T-helper 9 cell (primary cell): ENCODE data around the gene RASGRF1.
"Not testable (repeated sequence)": the region's sequence is repeated elsewhere in the genome, so short reads cannot be mapped to it uniquely, and the experiment has no call there.

Experiments
- DNase-seq: peaks from one replicate; pipeline ENCODE4 v3.0.0-alpha.2; 2020

Gene RASGRF1

DNA sequence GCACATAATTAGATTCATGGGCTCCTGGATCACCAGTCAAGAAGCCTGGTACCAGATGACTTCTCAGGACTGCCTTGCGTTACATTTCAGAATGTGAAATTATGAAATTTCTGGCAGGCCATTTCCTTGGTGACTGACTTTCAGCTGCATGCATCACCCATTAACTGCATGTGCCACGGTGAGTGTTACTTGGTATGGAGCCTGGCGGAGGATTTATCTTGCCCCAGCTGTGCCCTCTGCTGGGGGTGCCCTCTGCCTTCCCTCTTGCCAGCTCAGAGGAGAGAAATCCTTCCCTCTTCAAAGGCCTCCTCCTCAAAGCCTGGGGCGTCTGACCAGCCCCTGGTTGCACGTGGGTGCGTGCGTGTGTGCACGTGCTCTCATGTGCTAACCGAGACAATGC is 88.0 kb downstream of the RASGRF1 start:
- DNase-seq = no peak

DNA sequence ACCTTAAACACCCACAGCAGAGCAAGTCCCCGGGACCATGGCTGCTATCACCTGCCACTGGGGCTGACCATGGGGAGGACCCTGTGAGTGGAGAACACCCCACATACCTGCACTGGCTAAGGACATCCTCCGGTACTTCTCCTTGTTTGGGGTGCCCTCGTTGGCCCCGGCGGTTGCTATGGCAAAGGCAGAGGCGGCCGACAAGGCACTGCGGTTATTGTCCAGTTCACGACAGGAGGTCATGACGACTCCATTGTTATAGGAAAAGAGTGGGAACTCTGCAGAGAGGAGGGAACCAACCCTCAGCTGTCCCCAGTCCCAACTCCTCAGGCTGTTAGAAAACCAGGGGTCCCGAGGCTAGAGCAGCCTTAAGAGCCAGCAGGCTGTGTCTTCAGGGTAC is 90.9 kb downstream of the RASGRF1 start:
- DNase-seq = no peak

DNA sequence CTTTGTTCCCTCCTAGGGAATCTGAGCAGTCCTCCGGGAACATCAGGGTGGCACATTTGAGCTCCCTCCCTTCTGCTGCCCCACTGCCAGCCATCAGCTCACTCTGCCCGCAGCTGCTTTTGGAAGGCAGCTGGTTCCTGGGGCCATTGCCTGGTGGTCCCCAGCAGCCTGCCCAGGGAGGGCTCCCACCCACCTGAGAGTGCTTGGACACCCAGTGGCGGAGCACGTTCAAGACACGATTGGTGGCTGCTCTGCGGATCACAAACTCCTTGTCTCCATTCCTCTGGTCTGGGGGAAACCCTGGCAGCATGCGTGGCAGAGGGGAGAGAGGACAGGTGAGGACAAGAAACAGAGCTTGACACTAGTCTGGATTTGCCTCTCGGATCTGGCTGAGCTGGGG is 92.1 kb downstream of the RASGRF1 start:
- DNase-seq = no peak

DNA sequence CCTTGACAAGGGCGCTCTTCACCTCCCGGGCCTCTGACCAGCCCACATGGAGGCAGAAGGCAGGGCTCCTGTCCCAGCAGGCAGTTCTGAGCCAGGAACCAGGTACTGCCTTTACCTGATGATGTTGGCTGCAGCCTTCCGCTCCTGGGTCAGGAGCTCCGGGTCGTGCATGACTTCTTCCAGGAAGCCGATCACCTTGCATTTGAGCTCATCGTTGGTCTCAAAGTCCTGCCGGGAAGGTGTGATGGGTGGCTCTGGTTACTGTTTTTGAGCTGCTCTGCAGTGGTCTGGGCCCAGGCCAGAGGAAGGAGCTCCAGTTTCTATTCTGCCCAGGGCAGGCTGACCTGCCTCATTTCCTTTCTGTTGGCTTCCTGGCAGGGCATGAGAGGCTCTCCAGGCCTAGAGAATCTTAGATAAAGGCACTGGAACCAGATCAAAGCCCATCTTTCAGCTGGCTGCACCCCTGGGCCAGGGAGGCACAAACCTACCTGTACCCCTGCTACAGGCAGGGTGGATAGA is 92.5 kb downstream of the RASGRF1 start:
- DNase-seq = no peak

DNA sequence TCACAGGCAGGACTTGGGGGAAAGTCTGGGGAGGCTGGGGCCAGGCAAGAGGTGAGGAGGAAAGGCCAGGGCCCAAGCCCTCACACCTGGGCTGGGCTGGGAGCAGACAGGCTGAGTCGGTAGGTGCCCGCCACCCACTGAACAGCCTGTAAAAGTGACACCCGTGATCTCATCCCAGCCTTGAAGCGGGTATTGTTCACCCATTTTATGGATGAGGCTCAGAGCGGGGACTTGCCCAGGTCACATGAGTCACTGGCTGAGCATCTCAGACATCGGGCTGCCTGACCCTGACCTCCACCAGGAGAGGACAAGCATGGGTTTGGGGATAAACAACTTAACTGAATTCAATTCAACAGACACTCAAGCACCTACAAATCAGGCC is 93.7 kb downstream of the RASGRF1 start:
- no peak for DNase-seq

DNA sequence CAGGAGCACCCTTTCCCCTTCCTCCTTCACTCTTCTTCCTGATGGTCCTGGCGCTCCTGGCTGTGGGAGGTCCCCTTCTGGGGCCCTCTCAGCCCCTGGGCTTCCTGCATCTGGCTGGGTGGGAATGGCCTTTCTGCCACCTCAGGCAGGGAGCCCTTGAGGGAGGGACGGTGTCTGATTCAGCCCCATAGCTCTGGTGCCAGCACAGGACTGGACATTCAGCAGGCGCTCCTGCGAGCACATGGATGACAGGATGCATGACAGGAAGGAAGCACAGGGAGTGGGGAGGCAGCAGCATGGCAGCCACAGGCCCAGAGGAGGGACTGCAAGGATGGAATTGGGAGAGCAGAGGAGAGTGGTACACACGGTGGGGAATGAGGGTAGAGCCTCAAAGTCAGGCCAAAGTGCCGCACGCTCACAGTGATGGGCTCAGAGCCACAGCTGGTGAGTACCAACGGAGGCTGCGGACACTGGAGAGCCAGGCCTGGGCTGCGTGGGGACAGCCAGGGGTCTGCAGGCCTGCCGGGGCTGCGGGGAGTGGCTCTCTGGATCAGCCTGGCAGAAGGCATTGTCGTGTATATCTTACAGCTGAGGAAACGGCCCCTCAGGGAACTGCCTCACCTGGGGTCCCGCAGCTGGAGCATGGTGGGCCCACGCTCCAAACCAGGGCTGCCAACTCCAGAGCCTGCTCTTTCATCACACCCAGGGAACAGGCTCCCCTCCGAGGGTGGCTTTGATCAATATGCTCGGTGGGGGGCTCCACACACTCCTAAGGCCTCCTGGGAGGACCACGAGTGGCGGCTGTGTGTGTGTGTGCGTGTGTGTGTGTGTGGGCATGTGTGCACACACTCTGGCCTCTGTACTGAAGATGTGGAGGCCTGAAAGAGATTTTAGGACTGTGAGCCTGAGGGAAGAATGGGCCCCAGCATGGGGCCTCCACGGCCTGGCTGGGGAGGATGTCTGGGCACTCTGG is 94.4 kb downstream of the RASGRF1 start:
- no peak for DNase-seq

DNA sequence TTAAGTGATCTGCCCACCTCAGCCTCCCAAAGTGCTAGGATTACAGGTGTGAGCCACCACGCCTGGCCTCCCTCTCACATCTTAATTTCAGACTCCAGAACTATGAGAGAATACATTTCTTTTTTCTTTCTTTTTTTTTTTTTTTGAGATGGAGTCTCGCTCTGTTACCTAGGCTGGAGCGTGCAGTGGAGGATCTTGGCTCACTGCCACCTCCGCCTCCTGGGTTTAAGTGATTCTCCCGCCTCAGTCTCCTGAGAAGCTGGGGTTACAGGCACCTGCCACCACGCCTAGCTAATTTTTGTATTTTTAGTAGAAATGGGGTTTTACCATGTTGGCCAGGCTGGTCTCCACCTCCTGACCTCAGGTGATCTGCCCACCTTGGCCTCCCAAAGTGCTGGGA is 95.4 kb downstream of the RASGRF1 start:
- DNase-seq = not testable (repeated sequence)

DNA sequence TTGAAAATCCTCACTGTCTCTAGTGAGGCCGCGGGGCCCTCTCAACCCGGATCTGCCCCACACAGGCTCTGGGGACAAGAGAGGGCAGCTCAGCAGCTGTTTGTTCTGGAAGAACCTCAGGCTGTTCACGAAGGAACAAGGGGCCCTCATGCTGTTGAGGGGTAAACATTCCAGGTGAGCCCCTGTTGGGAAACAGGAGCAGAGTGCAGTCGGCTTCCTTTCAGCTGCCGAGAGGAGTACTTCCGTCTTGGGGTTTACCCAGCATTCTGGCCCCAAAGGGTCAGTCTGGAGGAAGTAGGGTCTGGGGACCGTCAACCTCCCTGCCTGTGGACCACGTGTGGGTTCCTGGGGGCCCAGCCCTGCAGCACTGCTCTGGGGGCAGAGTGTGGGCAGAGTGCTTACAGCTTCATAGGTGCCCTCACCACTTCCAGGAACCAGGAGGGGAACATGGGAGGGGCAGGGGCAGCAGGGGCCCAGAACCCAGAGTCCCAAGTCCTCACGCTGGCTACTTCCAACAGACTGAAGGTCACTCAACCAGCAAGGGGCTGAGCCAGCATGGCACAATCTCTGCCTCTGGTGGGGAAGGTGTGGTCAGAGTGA is 96.5 kb downstream of the RASGRF1 start:
- no peak for DNase-seq

DNA sequence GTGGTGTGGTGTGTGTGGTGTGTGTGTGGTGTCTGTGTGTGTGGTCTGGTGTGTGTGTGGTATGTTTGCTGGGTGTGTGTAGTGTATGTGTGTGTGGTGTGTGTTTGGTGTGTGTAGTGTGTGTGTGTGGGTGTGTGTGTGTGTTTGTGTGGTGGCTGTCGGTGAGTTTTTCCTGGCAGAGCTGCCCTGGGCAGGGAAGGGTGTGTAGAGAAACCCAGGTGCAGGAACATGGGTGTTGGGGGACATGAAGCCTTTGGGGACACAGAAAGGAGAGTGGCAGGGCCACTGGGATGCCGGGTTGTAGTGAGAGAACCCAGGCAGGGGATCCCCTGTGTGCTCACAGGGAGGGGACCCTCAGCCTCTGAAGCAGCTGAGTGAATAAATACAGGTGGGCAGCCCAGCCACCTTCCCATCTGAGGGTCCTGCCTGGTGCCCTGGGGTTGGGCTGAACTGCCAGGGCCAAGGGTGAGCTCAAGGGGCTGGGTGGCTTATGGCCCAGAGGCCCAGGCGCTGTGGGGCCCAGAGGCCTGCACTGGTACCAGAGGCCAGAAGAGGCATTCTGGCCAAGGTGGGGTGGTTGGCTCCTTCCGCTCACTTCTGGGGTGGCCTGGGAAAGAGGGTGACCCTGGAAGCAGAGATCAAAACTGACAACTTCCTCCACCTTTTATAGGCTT is 97.2 kb downstream of the RASGRF1 start:
- DNase-seq = no peak

DNA sequence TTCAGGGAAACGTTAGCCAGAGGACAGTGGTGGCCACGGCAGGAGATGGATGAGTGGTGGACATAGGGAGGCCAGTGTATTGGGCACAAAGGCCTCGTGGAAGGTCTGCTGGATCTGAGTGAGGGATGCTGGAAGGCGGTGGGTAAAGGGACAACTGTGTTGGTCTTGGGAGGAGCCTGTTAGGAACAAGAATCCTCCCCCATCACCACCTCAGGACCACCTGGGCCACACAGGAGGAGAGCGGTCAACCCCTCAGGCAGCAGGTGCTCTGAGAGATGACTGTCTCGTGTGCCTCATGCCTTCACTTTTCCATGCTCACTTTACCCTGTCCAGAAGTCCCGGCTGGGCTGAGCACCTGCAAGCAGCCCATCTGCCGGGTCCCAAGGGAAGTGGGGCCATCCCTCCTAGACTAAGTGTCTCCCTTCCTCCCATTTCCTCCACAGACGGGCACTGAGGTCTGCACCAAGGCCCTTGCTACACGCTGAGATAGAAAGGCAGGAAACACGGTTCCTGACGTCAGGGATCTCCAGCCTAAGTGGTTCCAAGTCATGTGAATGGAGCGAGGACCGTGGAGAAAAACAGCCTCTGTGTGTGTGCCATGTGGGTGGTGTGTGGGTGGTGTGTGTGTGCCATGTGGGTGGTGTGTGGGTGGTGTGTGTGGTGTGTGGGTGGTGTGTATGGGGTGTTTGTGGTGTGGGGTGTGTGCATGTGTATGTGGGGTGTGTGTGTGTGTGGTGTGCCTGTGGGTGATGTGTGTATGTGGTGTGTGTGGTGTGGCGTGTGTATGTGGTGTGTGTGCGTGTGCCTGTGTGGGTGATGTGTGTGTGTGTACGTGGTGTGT is 97.9 kb downstream of the RASGRF1 start:
- DNase-seq = no peak

DNA sequence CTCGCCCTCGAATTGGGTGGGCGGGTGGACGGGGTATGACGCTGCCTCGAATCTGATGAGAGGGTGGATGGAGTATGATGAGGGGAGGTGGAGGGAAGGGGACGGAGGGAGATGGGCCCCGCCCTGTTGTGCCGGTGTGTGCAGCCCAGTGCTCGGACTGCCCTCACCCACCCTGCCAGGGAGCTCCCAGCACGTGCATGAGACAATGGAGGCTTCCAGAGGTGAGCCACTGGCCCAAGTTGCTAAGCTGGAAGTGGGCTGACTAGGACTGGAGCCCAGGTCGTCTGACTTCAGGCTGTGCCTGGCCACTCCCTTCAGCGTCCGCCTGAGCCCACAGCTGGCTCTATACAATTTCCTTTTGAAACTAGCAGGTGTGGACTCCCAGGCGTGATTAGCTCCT is 98.7 kb downstream of the RASGRF1 start:
- DNase-seq = no peak

DNA sequence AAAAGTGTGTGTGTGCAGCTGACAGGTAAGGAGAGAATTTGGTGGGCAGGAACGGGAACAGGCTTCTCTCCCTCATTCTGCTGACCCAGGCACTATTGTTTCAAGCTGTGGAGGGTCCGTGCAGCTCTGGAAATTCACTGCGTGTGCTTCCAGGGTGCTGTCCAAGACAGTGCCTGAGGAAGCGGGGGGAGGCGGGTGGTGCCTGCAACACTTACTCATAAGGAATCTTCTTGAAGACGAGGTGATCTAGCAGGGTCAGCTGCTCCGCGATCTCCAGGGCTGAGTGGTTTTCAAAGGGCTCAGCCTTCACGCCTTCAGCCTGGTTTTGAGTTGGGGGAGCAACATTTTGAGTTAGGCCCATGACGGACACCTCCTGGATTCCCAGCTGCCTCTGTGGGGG is 99.1 kb downstream of the RASGRF1 start:
- no peak for DNase-seq

DNA sequence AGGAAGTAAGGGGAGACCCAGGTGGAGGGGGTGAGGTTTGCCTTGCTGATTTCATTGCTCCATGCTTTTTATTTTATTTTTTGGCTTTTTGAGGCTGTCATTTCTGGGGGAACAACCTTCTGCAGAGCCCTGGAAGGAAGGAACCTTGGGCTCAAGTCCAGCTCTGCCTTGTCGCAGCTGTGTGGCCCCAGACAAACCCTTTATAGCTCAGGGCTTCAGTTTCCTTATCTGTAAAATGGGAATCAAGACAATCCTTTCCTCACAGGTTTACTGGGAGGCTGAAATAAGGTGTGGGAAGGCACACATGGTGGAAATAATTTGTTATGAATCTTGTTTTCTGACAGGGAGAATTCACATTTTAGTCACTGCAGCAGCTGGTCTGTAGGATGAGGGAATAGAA is 100.3 kb downstream of the RASGRF1 start:
- no peak for DNase-seq

DNA sequence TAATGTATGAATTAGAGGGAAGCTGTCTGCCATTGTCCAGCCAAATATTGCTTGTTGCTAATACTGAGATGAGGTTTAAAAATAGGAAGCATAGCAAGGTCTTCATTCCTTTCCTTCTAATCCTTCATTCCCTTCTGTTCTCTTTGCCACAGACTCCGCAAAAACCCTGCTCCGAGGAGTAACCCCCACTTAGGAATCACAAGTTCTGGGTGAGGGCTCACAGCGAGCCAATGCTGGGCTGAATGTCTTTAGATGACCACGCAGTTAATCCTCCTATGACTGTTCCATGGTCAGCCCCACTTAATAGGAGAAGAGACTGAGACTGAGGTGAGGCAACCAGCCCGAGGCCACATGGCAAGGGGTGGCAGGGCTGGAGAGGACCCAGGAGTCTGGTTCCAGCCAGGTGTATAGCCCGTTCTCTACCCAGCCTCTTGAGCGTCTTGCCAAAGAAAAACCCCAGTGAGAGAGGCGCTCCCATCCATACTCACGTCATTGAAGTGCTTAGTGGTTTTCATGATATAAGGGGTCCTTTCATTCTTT is 100.8 kb downstream of the RASGRF1 start:
- no peak for DNase-seq

DNA sequence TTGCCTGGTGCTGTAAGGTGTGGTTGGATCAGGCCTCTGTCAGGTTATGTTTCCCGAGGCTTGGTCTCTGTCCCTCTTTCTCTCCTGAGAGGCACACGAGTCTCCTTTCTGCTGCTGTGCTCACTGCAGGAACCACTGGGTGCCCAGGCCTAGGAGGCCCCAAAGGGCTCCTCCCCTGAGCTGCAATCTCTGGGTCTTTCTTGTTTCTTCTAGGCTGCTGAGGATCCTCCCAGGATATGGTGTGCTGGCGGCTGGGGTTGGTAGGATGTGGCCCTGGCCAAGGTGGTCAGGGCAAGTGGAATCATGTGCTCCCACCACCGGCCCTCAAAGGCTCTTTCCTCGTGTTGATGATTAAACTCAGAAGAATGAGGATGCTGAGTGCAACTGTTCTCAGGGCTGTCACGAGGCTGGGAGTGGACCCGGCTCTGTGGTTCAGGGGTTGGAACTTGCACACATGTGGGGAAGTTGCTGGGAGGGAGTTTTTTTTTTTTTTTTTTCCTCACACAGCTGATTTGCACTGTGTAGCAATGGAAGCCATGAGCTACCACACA is 102.1 kb downstream of the RASGRF1 start:
- DNase-seq = no peak

DNA sequence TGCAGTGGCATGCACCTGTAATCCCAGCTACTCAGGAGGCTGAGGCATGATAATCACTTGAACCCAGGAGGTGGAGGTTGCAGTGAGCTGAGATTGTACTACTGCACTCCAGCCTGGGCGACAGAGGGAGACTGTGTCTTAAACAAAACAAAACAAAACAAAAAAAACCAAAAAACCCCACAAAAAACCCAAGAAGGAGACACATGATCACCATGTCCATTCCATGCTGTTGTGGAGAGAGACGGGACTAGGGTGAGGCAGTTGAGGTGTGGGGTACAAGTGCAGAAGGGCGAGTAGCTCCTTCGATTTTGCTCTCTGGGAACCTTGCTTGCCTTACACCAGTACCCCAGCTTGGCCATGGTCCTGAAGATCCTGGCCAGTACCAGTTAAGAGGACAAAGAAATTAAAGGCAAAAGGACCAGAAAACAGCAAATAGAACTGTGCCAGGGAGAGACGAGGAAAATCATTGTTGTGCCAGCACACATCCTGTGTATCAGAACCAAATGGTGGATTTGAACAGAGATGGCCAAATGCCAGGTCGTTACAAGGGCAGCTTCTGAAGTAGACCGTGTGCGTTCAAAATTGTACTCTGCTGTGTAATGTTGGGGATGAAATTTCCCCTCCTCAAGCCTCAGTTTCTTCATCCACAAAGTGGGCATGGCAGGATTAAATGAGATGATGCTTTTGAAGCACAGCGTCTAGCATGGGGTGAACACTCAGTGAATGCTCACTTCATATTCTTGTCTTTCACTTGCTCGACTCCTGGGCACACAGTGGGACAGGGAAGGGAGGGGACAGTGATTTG is 102.8 kb downstream of the RASGRF1 start:
- DNase-seq = no peak

DNA sequence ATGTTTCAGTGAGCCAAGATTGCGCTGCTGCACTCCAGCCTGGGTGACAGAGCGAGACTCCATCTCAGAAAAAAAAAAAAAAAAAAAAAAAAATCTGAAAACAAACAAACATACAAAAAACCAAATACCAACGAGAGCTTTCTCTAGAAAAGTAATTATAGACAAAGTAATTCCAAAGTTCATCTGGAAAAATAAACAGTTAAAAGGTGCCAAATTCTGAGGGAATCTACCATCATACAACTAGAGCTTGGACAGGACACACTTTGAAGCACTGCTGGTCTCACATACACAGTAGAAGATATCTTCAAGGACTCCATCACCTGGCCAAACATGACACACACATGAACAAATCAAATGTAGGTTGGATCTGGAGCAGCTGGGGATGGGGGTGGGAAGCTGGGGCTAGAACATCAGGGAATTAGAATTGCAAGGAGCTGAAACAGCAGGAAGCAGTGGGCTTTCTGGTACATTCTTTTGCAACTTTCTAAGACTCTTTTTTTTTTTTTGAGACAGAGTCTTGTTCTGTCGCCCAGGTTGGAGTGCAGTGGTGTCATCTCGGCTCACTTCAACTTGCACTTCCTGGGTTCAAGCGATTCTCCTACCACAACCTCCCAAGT is 104.6 kb downstream of the RASGRF1 start:
- DNase-seq = no peak

DNA sequence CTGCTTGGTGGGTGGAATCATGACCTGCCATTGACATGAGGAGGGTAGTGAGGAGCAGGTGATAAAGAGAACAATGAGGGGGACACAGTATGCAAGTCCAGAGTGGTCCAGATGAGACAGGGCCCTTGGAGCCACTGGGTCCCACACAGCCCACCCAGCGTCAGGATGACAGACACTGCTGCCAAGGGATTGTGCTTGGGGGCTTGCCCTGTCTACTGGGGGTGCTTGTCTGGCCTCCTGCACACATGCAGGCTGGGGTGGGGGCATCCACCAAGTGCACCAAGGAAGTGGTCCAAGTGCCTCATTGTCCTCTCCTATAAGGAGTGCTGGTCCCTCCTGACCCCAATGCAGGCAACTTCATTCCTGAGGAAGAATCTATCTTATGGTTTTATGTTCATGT is 106.5 kb downstream of the RASGRF1 start:
- no peak for DNase-seq

DNA sequence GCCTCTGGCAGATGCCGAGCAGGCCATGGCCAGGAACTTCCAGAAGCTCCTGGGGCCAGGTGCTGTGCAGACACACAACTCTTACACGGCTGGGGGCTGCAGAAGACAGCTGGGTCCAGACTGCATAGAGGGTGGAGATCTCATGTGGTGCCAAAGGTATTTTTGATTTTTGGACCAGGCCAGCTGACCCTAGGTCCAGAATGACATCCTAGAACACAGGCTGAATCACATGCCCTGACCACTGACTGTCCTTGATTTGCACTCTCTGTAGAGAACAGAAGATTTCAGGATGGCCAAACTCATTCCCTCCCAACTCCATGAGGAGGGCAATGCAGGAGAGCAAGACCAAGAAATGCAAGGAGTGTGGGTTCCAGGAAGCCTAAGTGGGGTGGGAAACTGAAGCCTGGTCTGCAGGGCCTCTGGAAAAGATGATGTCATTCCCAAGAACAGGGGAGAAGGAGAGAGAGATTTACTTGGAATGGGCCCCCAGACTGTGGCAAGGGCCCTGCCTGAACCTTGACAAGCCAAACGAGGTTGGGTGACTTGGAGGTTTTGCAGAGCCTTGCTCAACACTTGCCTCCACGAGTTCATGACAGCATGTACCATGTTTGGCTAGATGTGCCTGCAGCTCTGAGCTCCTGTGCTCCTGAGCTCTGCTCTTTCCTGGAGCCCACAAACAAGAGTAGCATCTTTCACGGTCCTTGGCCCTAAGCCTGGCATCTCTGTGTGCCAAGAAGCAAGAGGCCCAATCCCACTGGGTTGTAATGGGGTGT is 107.2 kb downstream of the RASGRF1 start:
- no peak for DNase-seq

DNA sequence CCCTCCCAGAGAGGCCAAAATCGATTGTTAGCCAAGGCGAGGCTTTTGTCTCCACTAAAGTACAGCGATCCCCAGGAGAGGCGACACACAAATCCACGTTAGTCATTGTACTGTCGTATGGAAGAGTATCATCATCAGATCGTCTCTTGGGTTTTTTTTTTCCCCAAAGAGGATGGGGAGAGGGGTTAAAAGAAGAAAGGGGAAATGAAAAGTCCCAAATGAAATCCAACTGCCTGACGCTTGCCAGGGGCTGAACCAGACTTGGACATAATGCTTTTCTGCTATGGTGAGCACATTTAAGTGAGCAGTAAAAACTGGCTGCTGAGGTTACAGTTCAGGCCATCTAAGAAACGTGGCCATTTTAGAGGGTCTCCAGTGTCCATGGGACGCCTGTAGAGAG is 107.8 kb downstream of the RASGRF1 start:
- no peak for DNase-seq
